Raji (cell line): Measurements from ENCODE around the gene ZNF219.

Experiments
- POLR2A ChIP-seq: IDR thresholded peaks from 2 replicates; pipeline ENCODE4 v1.6.1; 2011; ENCODE audit warnings: low read depth, low read length, control low read depth; ENCODE audit not compliant: insufficient read depth

The ZNF219 gene

DNA sequence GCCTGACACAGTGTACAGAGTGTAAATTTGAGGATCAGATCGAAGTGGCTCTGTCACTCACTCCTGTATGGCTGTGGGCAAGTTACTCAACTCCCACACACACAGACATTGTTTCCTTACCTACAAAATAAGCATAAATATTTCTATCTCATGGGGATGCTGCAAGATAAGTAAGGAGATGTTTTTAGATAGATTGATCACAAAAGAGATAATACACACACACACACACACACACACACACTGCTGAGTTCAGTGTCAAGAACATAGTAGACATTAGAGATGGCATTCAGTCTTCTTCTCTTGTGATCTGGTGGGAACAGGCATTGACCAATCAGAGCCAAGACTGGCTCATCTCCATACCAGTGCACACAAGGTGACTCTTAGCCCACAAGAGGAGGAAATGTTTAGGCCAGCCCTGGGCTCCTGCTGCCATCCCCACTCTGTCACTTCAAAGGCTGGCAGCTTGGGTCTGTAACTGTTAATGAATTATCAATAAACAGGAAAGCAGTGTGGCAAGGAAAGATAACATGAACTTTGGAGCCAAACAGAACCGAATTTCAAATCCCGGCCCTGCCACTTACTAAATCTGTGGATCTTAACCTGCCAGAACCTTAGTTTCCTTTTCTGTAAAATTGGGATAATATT lies 44.2 kb downstream of the ZNF219 start:
- no peak for TF ChIP-seq POLR2A

GRCh38 chr14:21053184-21054122 lies 45.0 kb downstream of the ZNF219 start:
- no peak for TF ChIP-seq POLR2A

- TF ChIP-seq POLR2A: no peak
These were observed 47.9 kb downstream of the ZNF219 start for GRCh38 chr14:21050597-21050996.

- no peak for TF ChIP-seq POLR2A
These were observed 49.2 kb downstream of the ZNF219 start for GRCh38 chr14:21049271-21049673.

- no peak for TF ChIP-seq POLR2A
These were observed 49.8 kb downstream of the ZNF219 start for GRCh38 chr14:21048638-21049037.

DNA sequence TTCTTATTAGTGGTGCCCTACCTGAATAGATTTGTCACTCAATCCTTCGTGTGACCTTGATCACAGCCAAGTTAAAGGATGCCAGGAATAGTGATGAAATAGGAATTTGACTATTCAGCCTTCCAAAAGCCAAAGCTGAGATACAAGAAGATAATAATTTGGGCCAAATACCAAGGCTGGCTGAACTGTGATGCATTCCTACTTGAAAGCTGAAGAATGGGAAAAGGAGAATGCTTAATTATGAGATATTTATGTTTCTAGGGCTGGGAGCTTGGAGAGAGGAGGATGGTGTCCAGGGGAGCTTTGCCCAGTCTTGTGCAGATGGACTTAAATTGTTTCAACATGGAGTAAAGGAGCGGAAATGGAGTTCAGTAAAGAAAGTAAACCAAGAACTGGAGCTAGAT lies 51.1 kb downstream of the ZNF219 start:
- TF ChIP-seq POLR2A: no peak

- TF ChIP-seq POLR2A: no peak
These were observed 54.4 kb downstream of the ZNF219 start for GRCh38 chr14:21043974-21044618.

DNA sequence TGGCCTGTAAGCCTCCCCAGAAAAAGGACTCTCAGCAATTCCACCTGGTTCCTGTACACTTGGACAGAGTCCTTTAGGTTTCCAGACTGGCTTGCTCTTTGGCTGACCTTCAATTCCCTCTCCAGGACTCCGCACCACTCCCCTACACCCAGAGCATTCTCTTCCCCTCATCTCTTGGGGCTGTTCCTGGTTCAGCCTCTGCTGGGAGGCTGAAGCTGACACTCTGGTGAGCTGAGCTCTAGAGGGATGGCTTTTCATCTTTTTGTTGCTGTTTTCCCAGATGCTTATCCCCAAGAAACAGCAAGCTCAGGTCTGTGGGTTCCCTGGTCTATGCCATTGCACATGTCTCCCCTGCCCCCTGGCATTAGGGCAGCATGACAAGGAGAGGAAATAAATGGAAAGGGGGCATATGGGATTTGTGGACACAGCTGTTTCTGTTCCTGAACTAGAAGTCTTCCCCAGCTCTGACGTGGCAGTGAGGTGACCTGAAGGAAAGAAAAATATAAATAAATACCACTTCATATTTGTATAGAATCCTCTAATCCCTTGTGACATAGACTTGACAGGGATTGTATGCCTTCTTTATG lies 55.0 kb downstream of the ZNF219 start:
- no peak for TF ChIP-seq POLR2A

DNA sequence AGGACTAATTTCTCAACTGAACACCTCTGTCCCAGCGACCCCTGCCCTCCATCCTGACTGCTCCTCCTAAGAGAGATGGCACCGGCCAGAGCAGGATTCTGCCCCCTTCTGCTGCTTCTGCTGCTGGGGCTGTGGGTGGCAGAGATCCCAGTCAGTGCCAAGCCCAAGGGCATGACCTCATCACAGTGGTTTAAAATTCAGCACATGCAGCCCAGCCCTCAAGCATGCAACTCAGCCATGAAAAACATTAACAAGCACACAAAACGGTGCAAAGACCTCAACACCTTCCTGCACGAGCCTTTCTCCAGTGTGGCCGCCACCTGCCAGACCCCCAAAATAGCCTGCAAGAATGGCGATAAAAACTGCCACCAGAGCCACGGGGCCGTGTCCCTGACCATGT lies 55.5 kb downstream of the ZNF219 start:
- no peak for TF ChIP-seq POLR2A

DNA sequence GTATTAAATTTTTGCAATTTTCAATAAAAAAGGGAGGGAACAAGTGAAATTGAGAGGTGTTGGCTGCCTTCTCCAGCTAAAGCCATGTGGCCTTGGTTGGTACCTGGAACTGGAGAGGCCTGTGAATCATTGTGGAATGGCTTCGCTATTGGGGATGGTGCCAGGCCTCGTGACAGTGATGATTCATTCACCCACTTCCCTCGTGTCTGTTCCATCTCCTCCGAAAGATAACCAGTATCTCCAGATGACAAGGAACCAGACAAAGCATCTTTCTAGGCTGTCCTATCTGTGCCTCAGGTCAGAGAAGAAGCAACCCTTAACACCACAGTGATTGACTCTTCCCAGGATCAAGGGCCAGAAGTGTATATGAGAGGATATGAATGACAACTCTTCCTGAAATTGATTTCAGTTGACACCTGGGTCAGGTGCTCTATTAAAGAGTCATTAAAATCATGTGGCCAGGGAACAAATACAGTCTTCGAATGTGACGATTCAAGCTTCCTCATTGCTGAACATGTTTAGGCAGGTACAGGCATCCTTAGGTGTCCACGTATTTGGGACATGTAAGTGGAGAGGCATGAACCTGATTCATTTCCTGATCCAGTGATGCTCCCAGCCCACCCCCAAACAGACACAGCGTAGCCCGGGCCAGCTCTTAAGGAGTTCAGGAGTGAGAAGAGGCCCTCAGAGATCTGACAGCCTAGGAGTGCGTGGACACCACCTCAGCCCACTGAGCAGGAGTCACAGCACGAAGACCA lies 56.6 kb downstream of the ZNF219 start, which contains the start of gene RNASE7:
Gene RNASE7, plus strand, starts transcription at position 687 of the 758 bp plus-strand sequence. CDS start 631 bp downstream, outside the sequence.
- TF ChIP-seq POLR2A: no peak

DNA sequence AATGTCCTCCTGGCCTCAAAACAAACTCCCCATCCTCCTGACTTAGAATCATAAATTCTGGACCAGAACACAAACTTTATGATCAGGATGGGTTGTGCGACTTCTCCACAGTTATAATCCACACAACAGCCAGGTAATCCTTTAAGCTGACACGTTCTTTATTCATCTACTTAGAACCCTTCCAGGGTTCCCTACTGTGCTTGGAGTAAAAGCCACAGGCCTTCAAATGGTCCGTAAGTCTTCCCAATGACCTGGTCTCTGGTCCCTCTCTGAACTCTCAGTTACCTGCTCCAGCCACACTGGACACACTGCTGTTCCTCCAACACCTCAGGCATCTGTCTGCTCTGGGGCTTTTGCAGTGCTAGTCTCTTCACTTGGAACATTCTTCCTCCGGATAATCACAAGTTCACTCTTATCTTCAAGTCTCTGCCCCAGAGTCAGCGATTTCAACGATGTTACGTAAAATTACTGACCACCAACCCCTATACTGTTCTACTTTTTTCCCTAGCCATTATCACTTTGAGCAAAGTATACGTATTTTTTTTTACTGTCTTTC lies 58.0 kb downstream of the ZNF219 start:
- TF ChIP-seq POLR2A: no peak
